ENCODE data around the gene SORBS2.
"Not testable (repeated sequence)": the region's sequence is repeated elsewhere in the genome, so short reads cannot be mapped to it uniquely, and the experiment has no call there.

SORBS2 gene

GRCh38 chr4:185811509-185812364 is at the start of gene SORBS2:
SORBS2 (minus strand) TSS chr4:185812194; CDS start chr4:185690571, 121,623 bp downstream.
- DNase-seq (ENCODE audit: low spot score), result peak; percentile 60

DNA sequence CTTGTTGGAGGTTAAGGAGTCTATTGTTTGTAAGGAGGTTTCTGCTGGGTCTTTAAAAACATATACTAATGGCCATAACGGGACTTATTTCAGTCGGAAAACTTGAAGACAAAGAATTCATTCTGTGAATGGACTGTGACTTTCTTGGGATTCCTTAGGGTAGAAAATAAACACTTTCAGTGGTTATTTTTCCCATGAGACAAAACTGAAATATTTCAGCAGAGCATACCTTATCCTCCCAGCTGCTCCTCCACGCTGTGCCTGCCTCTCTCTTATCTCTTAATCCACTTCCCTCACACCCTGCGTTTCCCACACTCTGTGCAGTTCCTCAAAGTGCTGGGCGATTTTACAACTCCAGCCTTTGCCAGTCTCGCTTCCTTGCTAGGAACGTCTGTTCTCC is 47.1 kb upstream of the SORBS2 start:
- no peak for DNase-seq (ENCODE audit: low spot score)

- not testable (repeated sequence) for DNase-seq (ENCODE audit: low spot score)
Observed at GRCh38 chr4:185857561-185857960, 45.6 kb upstream of the SORBS2 start.

DNA sequence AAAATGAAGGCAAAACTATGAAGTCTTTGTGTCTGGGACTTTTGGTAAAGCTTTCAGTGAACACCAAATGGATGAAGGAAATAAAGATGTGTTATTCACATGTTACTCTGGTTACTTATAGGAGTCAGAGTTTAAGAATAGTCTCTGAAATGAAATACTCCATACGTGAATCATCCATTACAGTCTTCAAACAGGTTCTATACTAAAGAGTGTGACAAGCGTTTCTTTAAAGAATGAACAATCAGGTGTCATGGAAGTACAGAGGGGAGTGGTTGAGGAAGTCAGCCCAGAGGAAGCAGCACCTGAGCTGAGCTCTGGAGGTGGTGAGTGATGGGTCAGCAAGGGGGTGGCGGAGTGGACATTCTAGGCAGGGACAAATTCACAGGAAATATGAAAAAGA is 41.8 kb upstream of the SORBS2 start:
- no peak for DNase-seq (ENCODE audit: low spot score)

DNA sequence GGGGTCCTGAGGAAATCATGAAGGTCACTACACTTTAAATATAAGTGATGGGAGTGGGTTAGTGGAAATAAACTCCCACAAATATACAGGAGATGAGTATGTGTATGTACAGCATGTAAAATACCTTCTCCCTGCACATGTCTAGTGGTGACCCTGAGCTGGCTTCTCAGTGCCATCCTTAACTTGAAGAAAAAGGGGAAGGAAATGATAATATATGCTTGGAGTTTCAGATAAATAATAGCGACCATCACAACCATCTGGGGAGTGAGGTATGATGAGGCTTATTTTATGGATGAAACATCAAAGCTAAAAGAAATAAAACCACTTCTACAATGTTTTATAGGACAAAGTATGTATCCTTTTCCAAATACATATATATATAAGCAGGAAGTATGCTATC is 41.0 kb upstream of the SORBS2 start:
- no peak for DNase-seq (ENCODE audit: low spot score)

GRCh38 chr4:185849664-185850550 is 37.9 kb upstream of the SORBS2 start:
- no peak for DNase-seq (ENCODE audit: low spot score)

DNA sequence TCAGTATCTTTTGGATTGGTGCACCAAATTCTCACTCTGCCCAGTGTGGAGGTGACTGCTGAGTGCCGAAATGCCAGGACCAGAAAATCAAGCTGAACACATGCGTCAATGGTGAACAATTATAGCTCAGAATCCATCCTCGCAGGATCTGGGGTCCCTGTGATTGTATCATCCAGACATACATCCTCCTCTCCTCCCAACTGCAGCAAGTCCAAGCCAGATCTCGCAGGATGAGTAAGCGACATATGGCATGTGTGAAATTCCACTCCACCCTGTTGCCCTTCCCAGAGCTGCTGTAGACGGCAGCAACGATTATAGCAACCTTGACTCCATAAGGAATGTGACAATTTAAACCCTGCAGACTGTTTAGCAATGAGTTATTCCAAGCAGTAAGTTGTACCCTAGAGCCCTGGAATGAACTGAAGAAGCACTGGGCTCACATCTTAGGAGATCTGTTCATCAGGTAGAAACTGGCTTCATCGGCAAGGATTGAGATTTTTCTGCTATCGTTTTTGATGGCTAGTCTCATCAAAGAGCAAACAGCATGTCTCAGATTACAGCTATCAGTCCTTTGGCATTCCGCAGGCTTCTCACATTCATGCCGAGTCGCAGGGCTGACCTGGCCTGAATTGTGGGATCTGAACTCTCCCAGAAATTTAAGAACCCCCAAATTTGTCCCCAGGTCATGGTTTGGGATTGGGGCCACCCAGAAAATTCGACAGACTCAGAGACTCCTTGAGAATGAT is 35.5 kb upstream of the SORBS2 start:
- DNase-seq (ENCODE audit: low spot score), result no peak

GRCh38 chr4:185846505-185847150 is 34.6 kb upstream of the SORBS2 start:
- no peak for DNase-seq (ENCODE audit: low spot score)

DNA sequence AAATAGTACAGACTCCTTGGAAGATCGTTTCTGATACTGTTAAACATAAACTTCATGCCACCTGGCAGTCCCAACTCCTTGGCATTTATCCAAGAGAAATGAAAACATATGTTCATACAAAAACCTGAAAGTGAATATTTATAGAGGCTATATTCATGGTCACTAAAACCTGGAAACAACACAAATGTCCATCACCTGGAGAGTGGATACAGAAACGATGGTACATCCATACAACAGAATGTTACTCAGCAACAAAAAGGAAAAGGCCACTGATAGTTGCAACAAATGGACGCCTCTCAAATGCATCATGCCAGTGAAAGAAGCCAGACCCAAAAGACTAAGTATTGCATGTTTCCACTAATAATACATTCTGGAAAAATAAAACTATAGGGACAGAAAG is 34.0 kb upstream of the SORBS2 start:
- no peak for DNase-seq (ENCODE audit: low spot score)

GRCh38 chr4:185841451-185841850 is 29.5 kb upstream of the SORBS2 start:
- no peak for DNase-seq (ENCODE audit: low spot score)

GRCh38 chr4:185840953-185841352 is 29.0 kb upstream of the SORBS2 start:
- DNase-seq (ENCODE audit: low spot score), result no peak

DNA sequence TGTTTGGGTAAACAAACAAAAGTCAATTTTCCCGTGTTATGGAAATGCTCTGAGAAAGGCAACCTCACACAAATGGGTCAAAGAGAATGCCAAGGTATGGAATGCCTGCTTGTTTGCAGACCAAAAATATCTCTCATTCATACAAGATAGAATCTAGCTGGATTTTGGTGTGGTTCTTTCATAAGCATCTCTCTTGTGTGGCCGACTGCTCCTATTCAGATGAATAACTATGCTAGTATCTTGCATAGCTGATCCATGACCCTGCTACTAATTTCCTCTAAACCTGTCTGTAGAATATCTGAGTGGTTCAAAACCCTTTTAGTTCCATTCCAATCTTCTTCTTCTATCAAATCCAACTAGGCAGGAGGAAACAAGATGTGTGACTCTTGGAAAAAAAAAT is 28.2 kb upstream of the SORBS2 start:
- DNase-seq (ENCODE audit: low spot score), result no peak

GRCh38 chr4:185839770-185840169 is 27.8 kb upstream of the SORBS2 start:
- DNase-seq (ENCODE audit: low spot score), result no peak

DNA sequence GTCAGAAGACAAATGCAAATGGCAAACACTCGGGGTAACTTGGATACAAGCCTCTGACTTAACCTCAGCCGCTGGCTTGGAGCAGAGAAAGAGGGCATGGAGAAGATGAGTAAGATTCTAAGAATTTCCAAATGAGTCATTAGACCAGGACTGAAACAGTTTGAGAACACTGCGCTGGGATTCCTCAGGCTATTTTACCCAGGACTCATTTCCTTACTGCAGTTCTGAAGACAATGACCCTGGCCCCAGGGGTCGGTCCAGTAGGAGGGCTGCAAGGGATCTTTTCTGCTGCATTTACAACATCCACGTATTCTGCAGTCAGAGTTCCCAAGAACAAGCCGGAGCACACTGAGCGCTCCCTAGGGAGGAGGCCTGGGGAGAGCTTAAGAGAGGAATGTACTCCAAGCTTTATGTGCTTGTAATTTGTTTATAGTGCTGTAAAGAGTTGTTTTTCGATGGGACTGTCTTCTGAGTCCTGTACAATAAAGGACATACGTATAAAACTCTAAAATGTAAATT is 27.3 kb upstream of the SORBS2 start:
- DNase-seq (ENCODE audit: low spot score), result no peak

- DNase-seq (ENCODE audit: low spot score), result no peak
Observed at GRCh38 chr4:185838514-185839193, 26.7 kb upstream of the SORBS2 start.

DNA sequence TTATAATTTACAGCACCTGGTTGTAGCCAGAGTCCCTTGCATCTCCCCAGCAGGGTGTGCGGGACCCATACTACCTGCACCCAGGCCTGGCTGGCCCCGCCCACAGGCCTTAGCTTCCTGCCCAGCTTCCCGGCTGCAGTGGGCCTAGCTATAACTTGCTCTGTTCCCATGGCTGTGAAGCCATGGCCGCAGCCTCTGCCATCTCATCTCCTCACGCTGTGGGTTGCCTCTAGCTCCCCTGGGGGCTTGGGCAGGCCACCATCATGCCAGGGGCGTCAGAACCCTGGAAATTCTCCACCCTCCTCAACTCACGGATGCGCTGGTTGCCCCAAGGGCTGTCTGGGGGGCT is 26.1 kb upstream of the SORBS2 start:
- DNase-seq (ENCODE audit: low spot score), result no peak

DNA sequence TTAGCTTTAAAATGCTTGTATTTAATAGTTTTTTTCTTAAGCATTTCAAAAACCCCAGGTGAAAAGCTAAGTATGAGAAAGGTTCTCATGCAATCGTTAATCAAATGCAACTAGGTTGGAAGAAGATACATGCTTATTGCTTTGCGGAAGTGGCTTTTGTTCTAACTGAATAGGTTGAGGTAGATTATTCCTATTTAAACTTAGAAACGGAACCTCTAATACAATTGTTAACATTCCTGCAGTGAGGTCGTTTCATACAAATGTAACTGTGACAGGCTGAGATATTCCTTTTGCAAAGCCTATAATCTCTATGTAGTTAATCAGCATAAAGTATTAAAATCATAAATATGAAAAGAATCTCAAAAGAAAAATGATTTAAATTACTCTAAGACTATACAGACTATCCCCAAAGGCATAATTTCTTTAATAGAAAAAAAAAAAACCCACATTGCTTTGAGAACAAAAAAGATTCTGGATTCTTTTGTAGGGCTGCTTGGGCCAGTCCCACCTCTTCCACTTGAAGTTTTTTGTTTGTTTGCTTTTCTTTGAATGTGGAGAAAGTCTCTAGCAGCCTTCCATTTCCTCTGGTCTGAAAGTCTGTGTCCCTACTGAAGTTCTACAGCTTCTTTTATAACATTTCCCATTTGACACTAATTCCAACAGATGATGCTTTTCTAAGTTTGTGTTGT is 25.6 kb upstream of the SORBS2 start:
- no peak for DNase-seq (ENCODE audit: low spot score)

DNA sequence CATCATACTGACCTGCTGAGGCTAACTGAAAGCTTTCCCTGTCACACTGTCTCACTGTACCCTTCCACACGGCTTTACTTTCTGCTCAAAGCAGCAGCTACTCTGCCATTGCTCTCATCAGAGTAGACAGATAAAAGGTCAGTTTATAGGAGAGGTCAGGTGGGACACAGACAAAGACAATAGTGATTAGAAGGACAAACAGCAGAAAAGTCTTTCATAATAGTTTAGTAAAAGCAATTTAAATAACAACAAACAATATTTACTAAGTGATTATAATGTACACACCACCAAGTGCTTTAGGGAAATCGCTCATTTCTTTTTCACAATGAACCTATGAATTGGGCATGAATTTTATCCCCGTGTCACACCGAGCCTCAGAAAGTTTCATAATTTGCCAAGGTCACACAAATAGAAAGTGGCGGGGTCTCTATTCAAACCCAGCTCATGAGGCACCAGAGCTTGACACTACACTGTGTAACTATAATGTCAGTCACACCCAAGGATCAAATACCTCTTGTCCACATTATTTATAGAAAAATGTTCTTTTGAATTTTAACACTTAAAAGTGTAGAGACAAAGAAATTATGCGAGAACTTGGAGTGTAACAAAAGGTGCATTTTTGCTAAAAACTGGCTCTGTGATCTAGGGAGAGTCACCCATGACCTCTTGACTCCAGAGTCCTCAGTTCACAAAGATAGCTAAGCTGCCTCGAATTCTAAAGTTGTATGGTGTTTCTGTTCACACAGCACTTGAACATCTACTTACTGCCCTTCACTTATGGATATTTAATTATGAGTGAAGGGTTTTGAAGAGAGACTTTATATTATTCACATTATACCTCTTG is 24.5 kb upstream of the SORBS2 start:
- DNase-seq (ENCODE audit: low spot score), result no peak

DNA sequence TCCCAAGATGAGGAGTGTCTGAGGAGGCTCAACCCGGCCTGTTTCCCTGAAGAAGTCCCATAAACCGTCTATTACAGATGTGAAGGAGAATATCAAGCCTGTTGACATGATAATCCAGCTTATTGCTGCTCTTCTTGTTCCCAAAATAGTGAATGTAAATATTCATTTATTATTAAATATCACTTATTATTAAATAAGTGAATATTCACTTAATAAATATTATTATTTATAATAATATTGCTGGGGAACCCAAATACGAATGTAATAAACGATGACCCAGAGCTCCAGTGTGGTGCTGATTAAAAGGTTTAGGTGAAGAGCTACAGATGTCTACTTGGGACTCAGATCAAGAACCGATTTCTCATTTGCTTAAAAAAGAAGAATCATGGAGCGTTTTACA is 23.8 kb upstream of the SORBS2 start:
- no peak for DNase-seq (ENCODE audit: low spot score)

DNA sequence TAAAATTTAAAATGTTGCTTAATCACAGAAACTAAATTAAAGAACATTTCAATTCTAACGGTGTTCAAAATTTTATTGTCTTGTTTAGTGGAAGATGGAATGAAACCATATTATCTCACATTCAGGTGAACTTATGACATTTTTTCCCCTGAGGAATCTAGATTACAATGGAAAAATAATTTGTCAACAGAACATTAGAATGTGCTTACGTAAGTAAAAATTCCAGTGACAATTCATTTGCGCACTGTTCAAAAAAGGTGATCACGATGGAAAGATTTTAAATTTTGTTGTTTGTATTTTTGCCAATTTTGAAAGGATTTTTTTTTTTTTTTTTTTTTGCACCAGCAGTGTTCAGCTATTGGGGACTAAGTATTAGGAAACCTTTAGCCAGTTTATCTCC is 23.3 kb upstream of the SORBS2 start:
- DNase-seq (ENCODE audit: low spot score), result no peak
